Tibial nerve (tissue), 4 donors: ENCODE results near the gene WIPF3.

ENCODE experiments used
- EP300 ChIP-seq, 2 donors: sonication (generic); formaldehyde crosslinking; IDR thresholded peaks; one replicate each; pipeline ENCODE4 v1.6.1; 2017; ENCODE audit warnings: antibody characterized with exemption in 2 of 2, mild to moderate bottlenecking in 1 of 2
- POLR2A ChIP-seq, 2 donors: fragments of 450-650 bp; IDR thresholded peaks; one replicate each; pipeline ENCODE4 v1.6.1; 2017; ENCODE audit warnings: antibody characterized with exemption in 2 of 2, mild to moderate bottlenecking in 2 of 2, moderate library complexity in 2 of 2
- TF ChIP-seq, protein P1 (sequence below), 5 experiments: fragments of 200-600 bp in 3 of 5; fragments of 450-650 bp in 2 of 5; sonication (generic) in 3 of 5; IDR thresholded peaks; one replicate each; pipeline ENCODE4 v1.5.1; 2016 to 2019; ENCODE audit warnings: antibody characterized with exemption in 5 of 5, mild to moderate bottlenecking in 3 of 5, moderate library complexity in 2 of 5

DNA sequence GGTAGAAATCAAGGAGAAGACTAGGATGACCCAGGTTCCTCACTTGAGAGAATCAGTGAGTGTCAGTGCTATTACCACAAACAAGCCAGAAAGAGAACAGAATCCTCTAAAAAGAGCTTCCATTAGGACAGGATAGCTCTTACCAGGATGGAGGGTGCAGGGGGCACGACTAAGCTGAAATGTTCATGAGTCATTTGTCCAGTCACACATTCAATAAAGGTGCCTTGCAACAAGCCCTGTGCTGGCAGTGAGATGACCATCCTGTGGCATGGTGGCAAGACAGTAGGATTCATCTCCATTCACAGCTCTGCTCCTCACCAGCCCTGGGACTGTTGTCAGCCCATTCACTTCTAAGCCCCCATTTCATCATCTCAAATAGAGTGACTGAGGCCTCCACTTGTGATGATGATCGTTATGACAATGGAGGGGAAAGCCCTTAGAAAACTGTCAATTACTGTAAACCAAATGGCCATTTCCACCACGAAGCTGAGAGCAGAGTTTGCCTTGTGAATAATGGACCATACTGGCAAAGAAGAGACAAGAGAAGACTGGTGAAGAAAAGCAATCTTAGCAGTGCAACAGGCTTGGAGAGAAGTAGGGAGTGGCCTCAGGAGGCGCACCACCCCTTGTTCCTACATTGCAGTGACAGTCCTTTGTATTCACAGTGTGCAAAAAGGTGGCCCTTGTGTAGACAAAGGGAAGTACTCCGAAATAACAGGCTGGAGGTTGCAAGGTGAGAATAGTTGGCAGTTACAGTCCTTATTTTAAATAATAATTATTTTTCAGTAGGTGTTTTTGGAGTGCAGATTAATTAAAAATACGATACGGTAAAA, 9.0 kb upstream of the WIPF3 start:
- TF ChIP-seq, protein P1, sequence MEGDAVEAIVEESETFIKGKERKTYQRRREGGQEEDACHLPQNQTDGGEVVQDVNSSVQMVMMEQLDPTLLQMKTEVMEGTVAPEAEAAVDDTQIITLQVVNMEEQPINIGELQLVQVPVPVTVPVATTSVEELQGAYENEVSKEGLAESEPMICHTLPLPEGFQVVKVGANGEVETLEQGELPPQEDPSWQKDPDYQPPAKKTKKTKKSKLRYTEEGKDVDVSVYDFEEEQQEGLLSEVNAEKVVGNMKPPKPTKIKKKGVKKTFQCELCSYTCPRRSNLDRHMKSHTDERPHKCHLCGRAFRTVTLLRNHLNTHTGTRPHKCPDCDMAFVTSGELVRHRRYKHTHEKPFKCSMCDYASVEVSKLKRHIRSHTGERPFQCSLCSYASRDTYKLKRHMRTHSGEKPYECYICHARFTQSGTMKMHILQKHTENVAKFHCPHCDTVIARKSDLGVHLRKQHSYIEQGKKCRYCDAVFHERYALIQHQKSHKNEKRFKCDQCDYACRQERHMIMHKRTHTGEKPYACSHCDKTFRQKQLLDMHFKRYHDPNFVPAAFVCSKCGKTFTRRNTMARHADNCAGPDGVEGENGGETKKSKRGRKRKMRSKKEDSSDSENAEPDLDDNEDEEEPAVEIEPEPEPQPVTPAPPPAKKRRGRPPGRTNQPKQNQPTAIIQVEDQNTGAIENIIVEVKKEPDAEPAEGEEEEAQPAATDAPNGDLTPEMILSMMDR (IDR thresholded peaks at IDR 0.05) = no peak
- TF ChIP-seq POLR2A (IDR thresholded peaks at IDR 0.05) (no peak), EP300 (IDR thresholded peaks at IDR 0.05) (no peak)
